OCI-M2 (cell line): Measurements from ENCODE around the gene FUS.

Experiments
- DNase-seq: peaks from one replicate; lab custom pipeline; 2025; ENCODE audit not compliant: unreplicated experiment; lab: John Stamatoyannopoulos, UW

The FUS gene

DNA sequence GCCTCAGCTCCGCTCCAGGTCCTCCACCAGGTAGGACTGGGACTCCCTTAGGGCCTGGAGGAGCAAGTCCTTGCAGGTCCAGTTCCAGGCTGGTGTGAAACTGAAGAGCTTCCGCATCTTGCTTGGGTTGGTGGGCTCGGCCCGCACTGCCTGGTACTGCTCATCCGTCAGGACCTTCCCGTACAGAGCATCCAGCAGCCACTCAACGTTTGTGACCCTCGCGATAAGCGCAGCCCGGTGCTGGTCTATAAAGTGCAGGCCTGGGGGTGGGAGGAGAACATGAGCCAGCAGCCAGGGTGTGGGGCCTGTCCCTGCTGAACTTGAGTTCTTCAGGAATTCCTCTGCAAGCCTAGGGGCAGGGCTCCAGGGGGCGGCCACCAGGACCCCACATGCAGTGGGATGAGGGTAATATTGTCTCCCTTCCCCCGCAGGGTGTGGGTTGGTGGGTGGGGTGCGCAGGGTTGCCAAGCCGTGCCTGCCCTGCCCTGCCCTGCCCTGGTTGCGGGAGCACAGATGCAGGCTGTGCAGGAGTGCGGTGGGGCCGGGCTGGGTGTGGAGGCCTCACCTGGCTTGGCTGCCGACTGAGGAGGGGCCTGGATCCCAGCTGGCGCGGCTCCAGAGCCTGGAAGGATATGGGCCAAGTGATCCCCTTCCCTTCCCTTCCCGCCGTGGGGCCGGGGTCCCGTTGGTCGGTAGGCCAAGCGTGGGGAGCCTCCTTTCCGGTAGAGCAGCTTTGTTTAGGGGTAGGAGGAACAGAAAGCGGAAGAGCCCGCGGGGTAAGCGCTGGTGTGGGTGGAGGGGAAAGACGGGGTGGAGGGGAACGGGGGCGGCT, 21.9 kb downstream of the FUS start:
- no peak for DNase-seq

DNA sequence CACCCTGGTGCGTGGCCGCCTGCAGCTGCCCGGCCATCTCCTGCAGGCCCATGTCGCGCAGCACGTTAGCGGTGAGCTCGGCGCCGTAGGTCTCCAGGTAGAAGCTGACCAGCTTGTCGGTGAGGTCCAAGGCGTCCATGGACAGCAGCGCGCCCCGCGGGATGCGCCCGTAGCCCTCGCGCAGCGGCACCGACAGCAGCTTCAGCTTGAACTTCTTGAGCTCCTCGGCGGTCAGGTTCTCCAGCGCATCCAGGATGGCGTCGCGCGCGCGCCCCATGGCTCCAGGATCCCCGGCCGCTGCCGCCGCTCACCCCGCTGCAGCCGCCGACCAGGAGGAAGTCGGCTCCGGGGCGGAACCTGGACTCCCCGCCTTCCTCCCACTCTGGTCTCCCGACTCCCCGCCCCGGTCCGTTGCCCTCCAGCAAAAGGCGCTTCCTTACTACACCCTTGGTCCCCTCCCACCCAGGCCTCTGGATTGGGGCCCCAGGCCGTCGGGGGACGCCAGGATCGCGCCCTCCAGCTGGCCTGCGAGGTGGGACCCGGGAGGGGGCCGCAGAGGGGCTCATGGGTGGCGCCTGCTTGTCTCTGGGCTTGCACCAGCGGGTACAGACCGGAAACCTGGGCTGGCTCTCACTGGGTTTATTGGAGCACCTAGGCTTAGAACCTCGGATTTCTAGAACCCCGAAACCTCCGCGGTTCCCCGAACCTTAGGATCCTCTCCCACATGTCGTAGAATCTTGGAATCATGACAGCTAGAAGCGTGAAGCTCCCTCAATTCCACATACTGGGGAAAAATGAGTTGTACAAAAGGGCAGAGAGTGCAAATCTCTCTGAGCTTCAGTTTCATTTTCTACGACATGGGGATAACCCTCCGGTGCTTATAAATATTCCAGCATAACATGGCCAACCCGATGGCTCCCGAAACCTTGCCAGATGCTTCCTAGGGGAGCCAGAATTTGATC, 22.8 kb downstream of the FUS start, which contains the start of gene PYCARD:
Gene PYCARD (minus strand): TSS at position 347 of the 962 bp plus-strand sequence. CDS start 70 bp downstream, at position 277.
- DNase-seq: no peak

DNA sequence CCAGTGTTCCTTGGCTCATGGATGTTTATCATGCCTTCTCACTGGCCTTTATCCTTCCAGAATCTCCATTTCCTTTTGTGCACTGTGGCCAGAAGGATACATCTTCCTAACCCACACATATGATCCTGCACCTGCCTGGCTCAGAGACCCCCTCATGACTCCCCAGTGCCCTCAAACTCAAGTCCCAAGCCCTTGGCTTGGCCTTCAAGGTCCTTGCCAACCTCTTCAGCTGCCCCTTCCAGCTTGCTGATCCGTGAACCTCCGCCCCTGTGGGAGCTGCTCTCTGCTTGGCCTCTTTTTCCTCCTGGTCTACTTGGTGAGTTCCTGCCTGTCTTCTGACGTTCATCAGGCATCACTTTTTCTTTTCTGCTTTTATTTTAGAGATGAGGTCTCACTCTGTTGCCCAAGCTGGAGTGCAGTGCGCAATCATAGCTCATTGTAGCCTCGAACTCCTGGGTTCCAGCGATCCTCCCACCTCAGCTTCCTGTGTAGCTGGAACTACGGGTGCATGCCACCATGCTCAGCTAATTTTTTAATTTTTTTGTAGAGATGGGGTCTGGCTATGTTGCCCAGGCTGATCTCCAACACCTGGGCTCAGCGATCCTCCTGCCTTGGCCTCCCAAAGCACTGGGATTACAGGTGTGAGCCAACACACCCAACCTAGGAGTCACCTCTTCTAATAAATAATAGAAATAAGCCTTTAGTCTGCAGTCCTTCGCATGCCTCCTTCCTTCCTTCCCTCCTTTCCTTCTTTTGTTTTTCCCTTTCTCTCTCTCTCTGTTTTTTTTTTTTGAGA, 25.1 kb downstream of the FUS start:
- DNase-seq: no peak

DNA sequence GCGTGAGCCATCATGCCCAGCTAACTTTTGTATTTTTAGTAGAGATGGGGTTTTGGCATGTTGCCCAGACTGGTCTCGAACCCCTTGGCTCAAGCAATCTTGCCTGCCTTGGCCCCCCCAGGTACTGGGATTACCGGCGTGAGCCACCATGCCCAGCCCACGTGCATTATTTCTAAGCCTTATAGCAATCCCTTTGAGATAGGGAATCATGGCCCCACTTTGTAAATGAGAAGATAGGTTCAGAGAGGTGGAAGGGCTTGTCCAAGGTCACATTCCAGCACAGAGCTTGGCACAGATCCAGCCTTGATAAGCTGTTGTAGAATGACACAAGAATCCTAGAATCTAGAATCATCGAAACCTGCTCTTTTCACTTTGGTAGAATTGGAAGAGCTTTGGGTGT, 26.8 kb downstream of the FUS start:
- DNase-seq: no peak

DNA sequence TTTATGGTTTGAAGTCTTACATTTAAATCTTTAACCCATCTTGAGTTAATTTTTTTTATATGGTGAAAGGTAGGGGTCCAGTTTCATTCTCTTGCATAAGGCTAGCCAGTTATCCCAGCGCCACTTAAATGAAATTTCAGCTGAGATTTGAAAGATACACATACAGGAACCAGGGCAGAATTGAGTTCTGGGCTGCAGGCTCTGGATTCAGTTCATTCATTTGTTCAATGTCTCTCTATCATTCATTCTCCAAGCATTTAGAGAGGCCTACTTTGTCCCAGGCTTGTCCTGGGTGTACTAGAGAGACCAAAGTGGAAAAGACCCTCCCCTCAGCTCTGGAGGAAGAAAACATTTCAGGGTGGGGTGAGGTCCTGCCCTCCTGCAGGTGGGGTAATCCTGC, 33.4 kb downstream of the FUS start:
- no peak for DNase-seq

DNA sequence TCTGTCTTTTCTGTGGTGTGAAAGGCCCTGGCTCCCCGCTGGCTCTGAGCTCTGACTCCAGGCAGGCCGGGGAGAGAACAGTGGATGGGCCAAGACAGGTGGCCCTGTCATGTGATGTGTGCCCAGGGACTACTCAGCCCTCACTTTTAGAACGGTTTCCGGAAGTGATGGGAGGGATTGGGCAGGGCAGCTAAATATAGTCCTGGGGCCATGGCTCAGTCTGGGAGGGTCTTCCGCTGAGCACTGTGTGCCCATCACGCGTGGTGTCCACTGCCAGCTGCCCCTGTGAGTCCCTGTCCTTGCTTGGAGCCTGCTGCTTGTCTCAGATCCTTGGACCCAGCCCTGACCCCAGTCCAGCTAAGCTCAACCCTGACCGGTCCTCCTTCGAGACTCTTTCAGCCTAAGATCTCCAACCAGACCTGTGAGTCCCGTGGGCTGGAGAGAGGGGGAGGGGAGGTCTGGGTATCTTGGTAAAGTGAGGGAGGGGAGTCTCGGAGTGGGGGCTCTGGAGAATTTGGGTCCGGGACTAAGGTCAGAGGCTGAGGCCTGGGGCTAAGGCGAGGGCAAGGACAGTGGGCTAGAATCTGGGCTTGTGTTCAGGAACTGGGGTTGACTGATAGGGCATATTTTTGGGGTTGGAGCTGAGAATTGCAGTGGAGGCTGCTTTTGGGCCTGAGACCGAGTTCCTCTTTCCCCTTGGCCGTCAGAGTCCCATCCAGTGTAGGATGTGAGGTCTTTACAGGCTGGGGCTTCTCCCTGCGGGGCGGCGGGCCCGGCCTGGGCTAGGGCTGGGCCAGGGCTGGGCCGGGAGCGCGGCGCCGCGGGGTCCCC, 34.2 kb downstream of the FUS start, which contains the start of gene TRIM72:
Gene TRIM72 (plus strand): TSS at position 243 of the 831 bp plus-strand sequence. CDS start 620 bp downstream, outside the sequence.
- DNase-seq: no peak

DNA sequence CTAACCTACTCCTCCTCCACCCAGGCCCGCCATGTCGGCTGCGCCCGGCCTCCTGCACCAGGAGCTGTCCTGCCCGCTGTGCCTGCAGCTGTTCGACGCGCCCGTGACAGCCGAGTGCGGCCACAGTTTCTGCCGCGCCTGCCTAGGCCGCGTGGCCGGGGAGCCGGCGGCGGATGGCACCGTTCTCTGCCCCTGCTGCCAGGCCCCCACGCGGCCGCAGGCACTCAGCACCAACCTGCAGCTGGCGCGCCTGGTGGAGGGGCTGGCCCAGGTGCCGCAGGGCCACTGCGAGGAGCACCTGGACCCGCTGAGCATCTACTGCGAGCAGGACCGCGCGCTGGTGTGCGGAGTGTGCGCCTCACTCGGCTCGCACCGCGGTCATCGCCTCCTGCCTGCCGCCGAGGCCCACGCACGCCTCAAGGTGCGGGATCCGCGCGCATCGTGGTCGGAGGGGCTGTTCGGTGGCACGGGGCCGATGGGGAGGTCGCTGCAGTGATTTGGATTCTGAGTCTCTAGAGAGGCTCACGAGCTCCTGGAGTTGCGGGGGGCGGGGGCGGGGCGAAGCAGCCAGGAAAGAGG, 34.9 kb downstream of the FUS start:
- DNase-seq: no peak

DNA sequence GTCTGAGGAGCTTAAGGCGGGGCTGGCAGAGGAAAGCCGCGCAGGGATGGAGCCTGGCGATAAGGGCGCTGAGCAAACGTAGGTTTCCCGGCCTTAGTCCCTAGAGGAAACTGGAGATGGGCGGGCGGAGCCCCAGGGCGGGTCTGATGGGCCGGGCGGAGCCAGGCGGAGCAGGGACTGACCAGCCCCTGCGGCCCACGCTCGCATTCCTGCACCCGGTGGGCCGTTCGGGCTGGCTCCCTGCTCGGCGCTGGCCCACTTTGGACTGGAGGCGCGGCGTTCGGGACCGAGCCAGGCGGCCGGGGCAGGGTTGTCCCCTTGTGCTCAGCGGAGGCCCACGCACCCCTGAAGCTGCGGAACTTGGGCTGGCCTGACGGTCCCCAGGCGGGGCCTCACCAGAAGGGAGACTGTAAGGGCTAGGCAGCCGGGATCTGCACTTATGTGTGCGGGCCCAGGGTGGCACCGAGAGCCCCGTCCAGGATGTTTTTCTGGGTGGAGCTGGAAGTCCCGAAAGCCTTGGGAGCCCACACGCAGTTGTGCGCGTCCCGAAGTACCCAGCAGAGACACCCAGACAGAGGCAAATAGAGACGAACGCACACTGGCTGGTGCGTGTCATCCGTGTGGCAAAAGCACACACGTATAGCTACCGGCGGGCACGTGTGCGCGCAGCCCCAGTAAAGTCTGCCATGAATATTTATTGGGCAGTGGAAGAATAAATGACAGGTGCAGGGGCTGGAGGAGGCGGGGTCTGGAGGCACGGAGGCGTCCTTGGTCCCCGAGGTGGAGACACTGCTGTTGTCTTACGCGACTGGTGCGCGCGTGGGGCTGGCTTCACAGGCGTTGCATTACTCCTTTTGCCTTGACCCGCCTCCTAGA, 35.6 kb downstream of the FUS start:
- DNase-seq: no peak

DNA sequence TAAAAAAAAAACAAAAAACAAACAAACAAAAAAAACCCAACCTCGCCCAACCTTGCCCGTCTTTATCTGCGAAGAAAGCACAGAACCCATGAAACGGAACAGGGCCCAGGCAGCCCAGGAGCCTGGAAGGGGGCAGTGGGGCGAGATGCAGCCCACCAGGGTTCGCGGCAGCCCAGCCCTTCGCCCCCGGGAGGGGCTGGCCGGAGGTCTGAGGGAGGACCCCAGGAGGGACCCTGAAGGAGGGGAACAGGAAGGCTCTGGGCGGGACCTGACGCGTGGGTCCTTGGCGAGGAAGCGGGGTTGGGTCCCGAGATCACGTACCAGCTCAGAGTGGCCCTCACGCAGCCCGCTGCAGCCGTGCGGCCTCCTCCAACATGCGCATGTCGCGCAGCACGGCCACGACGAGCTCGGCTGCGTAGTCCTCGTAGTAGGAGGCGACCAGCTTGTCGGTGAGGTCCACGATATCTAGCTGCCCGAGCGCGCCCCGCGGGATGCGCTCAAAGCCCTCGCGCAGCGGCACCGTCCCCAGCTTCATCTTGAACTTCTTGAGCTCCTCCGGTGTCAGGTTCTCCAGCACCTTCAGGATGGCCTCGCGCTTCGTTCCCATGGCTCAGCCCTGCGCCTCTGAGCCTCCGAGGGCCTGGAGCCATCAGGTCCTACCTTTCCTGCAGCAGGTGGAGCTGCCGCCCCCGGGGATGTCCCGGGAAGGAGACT, 36.6 kb downstream of the FUS start, which contains the start of gene PYDC1:
Gene PYDC1 (minus strand): TSS at position 714 of the 714 bp plus-strand sequence. CDS start 107 bp downstream, at position 607.
- DNase-seq: no peak

DNA sequence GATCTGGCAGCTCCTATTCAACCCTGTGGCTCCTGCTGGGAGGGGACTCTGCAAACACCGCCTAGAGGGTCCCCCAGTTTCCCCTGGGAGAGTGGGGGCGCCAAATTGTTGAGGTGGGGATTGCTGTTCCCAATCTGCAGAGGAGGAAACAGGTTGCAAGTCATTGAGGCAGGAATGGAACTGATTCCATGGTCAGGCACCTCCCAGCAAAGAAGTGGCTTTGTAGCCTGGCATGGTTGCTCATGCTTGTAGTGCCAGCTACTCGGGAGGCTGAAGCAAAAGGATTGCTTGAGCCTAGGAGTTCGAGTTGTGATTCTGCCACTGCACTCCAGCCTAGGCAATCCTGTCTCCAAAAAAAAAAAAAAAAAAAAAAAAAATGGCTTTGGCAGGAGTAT, 37.2 kb downstream of the FUS start:
- no peak for DNase-seq

DNA sequence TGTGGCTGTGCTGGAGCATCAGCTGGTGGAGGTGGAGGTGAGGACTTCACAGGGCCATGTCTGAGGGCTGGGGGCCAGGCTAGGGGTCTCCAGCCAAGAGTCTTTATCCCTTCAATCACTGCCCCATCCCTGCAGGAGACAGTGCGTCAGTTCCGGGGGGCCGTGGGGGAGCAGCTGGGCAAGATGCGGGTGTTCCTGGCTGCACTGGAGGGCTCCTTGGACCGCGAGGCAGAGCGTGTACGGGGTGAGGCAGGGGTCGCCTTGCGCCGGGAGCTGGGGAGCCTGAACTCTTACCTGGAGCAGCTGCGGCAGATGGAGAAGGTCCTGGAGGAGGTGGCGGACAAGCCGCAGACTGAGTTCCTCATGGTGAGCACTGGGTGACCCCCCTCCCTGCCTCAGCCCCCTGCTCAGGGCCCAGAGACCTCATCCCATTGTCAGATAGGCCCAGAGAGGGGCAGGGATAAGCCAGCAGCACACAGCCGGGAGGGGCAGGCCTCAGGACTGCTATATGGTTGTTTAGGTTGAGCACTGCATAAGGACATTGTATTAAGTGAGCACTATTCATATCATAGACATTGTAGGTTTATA, 39.3 kb downstream of the FUS start:
- DNase-seq: no peak

DNA sequence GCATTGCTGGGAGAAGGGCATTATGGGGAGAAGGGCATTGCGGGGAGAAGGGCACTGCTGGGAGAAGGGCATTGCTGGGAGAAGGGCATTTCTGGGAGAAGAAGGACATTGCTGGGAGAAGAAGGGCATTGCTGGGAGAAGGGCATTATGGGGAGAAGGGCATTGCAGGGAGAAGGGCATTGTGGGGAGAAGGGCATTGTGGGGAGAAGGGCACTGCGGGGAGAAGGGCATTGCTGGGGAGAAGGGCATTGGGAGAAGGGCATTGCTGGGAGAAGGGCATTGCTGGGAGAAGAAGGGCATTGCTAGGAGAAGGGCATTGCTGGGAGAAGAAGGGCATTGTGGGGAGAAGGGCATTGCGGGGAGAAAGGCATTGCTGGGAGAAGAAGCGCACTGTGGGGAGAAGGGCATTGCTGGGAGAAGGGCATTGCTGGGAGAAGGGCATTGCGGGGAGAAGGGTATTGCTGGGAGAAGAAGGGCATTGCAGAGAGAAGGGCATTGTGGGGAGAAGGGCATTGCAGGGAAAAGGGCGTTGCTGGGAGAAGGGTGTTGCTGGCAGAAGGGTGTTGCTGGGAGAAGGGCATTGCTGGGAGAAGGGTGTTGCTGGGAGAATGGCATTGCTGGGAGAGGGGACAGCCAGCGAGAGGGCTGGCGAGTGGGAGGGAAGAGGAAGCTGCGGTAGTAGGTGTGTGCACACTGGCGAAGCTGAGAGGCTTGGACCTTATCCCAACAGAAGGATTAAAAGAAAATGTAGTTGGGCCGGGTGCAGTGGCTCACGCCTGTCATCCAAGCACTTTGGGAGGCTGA, 41.6 kb downstream of the FUS start:
- no peak for DNase-seq

DNA sequence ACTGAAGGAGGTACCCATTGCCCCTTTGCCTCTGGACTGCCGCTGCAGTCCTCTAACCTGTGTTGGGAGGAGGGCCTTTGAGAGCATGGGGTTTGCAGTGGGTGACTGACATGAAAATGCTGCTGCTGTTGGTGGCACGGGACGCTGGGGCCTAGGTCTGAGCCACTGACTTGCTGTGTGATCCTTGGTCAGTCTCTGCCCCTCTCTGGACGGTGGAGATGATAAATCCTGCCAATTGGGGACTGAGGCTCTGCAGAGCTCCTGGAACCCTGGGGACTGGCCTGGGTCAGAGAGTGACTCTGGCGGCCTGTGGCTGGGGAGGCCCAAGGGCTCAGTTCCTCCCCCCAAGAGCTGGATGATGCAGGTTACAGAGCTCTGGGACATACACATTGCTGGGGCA, 43.1 kb downstream of the FUS start:
- no peak for DNase-seq

DNA sequence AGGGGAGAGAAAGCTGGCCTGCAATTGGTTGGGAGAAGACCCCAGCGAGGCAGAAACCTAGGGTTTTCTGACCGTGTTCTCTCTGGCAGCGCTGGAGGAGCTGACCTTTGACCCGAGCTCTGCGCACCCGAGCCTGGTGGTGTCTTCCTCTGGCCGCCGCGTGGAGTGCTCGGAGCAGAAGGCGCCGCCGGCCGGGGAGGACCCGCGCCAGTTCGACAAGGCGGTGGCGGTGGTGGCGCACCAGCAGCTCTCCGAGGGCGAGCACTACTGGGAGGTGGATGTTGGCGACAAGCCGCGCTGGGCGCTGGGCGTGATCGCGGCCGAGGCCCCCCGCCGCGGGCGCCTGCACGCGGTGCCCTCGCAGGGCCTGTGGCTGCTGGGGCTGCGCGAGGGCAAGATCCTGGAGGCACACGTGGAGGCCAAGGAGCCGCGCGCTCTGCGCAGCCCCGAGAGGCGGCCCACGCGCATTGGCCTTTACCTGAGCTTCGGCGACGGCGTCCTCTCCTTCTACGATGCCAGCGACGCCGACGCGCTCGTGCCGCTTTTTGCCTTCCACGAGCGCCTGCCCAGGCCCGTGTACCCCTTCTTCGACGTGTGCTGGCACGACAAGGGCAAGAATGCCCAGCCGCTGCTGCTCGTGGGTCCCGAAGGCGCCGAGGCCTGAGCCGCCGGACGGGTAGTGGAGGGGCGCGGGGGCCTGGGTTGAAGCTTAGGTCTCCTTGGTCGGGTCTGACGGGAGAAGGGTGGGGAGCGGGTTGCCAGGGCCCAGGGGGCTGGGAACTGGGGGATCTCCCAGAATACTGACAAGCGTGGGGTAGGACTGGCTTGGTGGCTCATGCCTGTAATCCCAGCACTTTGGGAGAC, 44.4 kb downstream of the FUS start:
- DNase-seq: no peak

DNA sequence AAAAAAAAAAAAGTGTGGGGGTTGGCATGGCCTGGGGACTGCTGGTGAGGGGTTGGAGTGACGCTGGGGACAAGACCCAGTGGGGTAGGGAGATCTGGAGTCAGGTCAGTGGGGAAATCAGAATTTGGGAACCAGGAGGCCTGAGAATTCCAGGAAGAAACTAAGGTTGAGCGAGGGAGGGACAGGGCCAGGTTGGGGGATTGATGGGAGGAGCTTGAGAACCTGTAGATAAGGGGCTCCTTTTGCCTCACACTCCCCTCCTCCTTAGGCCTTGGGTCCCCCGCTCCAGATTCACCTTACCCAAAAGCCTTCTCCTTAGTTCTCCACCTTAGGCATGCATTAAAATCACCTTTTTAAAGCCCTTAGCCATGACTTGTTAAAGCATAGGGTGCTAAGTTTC, 45.3 kb downstream of the FUS start:
- no peak for DNase-seq

DNA sequence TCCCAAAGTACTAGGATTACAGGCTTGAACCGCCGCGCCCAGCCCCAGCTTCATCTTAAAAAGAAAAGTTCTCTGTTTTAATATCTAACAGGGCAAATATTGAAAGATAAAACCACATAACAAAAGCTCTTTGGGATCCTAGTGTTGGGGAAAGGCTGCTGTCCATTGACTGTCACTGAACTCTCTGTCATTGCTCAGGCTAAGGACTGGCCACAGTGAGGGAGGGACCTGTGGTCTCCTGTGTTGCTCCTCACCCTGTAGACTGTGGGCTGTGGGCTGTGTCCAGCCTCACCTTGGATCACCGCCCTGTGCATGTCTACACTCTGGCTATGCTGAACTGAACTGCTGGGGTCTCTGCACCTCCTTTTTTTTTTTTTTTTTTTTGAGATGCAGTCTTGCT, 48.3 kb downstream of the FUS start:
- no peak for DNase-seq
